Globus pallidus (tissue), 1 donor: ENCODE measurements around the gene SNTG2.

ENCODE experiments used
- DNase-seq: peaks from one replicate; pipeline ENCODE4 v3.0.0-alpha.2; 2015; ENCODE audit warnings: low spot score

SNTG2 gene

DNA sequence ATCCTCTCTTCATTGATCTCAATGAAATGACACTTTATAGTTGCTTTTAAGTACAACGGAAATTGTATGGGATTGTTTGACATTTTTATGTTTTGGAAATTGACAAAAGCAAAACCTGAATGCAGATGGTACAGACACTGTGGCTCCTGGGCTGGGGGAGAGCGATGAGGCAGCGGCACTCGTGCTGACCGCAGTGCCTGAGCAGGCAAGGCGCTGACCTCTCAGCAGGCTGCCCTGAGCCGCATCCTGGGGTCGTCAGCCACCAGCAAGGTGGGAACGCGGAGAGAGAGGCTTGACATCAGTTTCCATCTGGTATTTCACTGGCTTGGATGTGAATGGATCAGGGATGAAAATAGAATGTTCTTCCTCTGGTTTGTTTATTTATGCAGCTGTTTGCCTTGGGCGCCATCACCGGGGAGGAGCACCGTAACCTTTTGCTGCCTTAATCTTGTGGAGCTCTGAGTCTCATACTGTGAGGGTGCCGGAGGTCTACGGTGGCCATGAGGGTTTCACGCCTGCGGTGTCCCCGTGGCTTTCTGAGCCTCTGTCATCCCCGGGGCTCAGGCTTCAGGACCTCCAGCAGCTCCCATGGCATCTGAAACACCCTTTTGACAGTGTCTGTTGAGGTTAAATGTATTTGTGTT, 367.8 kb downstream of the SNTG2 start:
- no peak for DNase-seq

DNA sequence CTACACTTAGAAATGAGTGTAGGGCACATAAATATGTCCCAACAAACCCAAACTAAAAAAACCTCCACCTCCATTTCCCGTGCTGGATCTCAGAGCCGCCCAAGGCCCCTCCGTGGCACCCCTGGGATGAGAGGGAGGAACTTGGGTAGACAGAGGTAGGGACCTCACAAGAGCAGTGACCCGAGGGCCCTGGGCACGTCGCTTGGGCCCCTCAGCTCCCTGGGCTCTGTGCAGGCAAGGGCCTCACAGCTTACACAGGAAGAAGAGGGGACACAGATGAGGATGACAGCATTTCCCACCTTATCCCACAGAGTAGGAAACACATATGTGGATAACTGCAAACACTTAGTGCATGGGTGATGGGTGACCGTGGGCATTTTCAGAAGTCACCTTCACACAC, 368.7 kb downstream of the SNTG2 start:
- DNase-seq: no peak

DNA sequence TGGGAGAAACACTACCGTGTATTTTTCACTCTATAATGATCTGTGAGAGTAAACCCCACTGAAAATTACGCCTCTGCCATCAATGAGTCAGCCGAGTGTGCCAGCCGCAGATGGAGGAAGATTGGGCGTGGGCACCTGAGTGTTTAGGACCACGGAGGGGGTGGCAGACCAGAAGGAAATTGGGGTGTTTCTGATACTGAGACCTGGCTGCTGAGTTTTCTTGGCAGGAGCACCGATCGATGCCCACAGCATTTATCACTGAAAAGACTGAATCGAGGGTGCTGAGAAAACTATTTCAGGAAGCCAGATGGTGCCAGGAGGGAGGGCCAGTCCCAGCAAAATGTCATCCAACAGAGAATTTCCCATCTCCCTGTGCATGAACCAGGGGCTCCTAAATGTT, 370.7 kb downstream of the SNTG2 start:
- no peak for DNase-seq

DNA sequence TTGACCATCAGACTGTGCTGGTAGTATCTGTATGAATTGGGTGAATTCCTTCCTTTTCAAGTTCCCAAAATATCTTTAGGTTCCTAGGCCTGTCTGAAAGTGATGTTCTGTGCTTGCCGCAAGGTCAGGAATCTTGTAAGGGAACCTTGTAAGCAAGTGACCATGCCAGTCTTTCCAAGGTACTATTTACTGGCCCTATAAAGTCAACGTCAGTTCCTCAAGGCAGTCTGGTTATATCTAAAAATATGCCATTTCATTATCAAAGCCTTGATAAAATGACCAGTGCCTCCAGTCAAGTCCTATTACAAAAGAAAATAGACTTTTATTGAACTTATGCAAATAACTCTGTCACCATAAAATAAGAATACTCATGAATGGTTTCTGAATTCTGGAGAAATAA, 374.2 kb downstream of the SNTG2 start:
- DNase-seq: no peak

DNA sequence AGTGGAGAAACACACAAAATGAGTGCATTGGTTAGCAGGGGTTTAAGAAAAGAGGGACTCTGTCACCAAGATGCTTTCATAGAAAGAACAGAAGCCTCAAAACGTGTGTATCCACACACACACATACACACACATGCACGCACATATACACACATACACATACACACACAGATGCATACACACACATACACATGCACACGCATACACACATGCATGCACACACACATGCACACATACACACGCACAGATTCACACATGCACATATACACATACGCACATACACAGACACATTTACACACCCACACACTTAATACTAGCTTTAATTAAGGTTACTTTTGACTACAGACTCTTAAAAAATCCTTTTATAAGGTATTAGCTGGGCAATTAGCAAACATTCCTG, 378.0 kb downstream of the SNTG2 start:
- no peak for DNase-seq

DNA sequence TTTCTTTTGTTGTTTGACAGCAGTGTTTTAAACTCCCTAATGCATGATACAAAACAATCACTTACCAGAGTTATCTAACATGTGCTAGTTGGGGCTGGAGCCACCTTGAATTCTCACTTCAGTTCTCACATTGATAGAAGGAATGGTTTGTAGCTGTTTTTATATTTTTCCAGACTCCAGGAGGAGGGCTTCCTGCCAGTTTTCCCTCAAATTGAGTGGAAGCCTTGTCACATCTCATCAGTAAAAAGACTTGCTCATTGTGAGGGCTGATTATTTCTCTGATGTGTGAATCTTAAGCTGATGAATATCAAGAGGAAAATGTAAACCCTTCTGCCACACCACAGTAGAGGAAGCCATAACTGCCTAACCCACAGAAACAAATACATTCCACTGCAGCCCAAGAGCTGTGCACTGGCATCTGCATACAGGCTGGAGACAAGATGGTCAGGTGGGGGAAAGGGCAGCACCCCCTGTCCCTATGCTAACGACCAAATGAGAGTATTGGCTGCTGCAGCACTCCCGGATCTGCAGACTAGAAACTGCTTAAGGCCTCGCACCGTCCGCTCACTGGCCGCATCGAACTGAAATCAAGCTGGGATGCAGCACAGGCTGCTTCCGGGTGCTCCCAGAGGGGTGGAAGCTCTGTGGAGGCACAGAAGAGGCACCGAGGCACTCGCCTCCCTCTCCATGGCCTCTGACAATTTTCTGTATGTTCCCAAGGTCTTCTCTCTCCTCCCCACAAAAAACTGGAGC, 388.9 kb downstream of the SNTG2 start:
- DNase-seq: peak; percentile 31

DNA sequence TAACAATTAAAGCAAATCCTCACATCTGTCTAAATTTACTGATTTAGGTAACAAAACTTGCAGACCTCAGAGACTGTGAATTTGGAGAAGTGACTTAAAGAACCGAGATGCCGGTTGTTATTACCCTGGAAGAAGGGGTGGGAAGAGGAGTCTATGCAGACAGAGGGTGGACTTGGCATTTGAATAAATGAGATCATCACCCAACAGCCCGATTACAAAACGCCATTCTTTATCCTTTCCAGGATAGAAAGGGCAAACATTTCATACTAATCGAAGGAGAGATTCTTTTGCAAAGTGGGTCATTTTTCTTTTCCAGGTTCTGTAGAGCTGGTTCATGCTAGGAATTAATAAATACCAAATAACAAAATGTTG, 389.5 kb downstream of the SNTG2 start:
- DNase-seq: peak; percentile 55

DNA sequence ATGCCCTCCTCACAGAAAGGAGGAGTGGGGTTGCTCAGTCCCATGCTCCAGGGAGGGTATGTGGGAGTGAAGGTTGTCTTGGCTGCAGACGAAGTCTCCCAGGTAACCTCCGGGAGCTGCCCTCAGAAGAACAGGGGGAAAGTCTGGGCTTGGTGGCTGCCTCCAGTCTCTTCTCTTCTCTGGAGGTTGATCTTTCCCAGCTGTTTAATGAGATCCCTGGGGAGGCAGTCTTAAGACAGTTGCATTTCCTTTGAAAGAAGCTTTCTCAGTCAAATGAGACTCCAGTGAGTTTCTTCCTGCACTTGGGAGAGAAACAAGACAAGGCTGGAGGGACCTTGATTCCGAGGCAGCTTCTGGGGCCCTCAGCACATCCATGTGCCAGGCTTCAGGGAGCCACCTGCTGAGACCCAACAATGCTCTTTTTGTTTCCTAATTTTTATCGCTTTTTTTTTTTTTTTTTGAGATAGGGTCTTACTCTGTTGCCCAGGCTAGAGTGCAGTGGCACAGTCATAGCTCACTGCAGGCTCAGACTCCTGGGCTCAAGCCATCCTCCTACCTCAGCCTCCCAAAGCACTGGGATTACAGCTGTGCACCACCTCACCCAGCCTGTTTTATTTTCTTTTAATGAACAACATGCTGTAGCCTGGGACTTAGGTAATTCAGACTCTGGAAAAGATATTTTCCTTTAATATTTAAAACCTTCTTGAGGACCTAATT, 390.9 kb downstream of the SNTG2 start:
- no peak for DNase-seq

DNA sequence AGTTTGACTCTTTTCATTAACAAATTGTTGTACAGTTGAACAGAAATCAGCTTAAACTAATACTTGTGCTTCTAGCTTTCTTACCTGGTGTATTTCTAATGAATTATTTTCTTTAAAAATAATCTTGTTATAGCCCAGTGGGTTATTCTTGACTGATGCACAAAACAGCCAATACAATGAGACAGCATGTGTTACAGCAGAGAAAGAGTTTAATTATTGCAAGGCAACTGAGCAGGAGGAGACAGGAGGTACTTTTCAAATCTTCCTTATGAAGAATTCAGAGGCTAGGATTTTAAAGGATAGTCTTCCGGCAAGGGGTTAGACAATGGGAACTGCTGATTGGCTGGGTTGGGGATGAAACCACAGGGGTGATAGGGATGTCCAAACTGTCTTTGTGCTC, 398.1 kb downstream of the SNTG2 start:
- no peak for DNase-seq

DNA sequence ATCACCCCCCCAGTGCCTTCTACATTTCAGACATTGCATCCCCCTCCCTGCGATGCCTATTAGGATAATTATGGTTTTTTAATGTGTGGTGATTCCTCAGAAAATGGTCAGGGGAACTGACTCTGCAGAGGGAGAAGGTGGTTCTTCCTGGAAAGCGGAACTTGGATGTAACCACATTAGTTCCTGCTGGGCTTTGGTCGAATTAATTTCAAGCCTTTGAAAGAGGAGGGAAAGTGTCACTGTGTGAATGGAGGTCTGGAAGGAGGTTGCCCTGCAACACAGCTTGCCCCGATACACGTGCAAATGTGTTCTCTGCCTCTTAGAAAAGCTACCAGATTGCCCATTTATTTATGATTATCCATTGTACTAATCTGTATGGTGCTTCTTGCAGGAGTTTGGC, 399.5 kb downstream of the SNTG2 start:
- no peak for DNase-seq

DNA sequence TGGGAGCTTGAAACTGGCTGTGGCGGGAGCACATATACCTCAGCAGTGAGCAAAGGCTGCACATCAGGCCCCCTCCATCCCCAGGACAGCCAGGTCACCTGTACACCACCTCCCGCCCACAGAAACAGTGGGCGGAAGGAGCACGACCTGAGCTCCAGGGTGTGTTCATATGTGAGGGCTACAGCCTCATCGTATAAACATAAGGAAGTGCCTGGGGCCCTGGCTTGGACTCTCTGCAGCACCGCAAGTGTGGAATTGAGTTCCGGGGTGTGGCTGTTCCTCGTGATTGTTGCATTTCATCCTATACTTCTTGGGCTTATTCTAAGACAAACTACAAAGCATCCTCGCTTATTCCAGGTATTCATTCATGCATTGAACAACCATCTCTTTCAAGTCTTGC, 402.5 kb downstream of the SNTG2 start:
- no peak for DNase-seq

DNA sequence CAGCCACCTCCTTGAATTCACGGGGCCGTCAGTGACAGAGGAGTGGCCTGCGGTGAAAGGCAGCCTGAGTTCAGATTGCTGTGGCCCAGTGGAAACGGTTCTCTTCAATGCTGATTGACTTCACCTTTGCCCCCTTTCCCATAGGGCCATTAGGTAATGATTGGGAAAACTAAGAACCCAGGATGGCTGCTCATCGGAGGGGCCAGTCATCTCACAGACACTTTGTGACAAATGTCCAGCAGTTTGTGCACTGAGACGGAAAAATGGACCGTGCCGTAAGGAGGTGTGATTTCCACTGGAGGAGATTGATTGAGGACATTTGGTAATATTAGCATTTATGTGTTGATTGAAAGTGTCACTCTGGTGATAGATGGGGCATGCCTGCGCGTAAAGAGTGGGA, 402.9 kb downstream of the SNTG2 start:
- DNase-seq: no peak

DNA sequence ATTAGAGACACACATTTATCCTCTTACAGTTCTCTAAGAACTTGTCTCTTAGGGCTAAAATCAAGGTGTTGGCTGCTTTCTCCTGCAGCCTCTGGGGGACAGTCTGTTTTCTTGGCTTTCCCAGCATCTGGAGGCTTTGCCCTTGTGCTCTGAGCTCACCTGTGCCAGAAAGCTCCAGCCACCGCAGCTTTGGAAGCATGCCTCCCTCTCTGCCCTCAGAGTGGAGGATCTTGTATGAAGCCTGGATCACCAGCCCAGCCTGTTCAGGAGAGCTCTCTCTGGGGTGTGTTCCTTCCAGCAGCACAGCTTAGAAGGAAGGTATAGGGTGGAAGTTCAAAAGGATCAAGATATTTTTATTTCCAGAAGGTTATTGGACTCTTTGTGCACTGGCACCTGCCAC, 409.5 kb downstream of the SNTG2 start:
- no peak for DNase-seq

DNA sequence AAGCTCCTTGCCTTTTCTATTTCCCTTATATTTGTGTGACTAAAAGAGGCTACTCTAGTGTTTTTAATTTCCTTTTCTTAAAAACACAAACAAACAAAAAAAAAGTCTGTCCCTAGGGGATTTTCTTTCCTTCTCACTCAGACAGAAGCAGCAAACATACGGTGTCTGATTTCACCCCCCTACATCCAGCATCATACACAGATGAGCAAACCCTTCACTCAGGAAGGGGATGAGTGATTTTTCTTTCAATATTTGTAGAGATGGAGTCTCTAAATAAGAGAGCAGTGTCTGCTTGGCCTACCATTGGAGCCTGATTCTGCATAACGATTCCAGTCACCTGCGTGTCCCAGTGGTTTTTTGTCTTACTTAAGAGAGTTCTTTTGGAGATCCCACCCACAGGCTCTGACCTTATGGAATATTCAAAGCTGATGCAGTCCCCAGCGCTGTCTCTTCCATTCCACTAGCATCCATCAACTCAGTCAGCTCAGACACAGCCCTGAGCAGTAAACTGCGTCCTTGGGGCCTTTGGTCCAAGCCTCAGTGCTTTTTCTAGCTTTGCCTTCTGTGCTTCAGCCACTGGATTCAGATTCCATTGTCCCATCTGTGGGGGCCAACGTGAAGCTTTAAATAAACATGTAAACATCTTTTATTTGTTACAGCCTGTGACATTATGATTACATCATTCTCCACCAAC, 410.1 kb downstream of the SNTG2 start:
- DNase-seq: no peak

DNA sequence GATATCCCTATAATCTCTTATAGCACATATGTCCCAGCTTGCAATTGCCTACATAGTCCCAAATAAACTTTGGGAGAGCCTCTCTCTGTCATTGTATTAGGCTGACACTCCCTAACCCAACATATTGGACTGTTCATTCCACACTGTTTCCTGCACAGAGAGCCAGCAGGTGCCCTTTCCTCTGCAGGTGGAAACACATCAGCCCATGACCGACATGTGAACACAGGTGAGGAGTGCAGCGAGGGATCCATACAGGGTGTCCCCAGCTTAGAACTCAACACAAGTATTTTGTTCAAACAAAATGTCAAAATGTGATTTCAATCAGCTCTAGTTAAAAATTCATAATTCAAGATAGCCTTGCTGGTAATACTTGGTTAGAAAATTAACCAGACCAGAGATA, 412.7 kb downstream of the SNTG2 start:
- DNase-seq: no peak

DNA sequence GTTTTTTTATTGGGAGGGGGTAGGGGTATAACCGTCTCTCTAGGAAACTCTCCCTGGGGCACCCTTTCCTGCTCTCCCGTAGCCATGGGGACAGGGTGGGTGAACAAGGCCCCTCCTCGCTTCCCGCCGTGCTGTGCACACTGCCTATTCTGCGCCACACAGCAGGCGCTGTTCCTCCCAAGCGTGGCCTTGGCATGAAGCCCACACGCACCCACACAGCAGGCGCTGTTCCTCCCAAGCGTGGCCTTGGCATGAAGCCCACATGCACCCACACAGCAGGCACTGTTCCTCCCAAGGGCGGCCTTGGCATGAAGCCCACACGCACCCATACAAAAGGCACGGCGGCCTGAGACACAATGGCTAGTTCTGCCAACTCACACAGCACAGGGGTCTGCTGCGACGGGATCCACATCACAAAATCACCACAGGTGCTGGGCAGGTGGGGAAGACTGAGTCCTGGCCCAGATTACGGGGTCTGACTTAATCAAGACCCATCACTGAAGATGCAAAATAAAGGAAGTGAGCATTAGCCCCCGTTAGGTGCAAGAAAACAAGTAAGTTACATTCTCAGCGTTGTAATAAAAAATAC, 416.0 kb downstream of the SNTG2 start:
- DNase-seq: peak; percentile 87

DNA sequence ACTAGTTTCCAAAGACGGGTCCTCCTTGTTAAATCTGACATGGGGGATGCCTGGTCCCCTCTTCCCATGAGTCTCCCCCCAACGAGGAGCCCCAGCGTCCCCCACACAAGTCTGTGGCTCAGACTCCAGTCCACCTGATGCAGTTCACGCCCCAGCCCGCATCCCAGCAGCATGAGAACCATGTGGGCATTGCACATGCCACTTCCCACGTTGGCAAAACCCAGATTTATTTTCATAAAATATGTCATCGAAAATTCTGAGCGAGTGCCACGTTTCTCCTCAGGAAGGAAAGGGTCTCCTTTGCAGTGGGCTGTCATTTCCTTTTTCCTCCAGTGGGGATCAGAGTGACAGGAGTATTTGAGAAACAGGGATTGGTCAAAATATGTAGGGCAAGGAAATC, 417.0 kb downstream of the SNTG2 start:
- DNase-seq: peak; percentile 2

DNA sequence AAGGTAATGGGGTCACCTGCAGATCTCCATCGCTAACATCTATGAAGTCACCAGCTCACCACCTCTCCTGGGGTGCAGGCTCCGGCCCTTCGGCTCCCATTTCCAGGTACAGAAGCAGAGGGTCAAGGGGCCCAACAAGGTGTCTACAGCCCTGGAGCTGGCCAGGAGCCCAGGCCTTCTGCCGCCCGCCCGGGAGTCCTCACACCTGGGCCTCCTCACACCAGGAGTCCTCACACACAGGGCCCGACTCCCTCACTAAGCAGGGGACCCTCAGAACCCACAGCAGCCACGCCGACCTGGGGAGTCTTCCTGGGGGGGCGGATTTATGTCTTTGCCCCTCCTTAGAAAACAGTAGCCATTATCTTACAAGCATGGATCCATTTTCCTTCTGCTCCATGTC, 419.3 kb downstream of the SNTG2 start:
- DNase-seq: no peak

DNA sequence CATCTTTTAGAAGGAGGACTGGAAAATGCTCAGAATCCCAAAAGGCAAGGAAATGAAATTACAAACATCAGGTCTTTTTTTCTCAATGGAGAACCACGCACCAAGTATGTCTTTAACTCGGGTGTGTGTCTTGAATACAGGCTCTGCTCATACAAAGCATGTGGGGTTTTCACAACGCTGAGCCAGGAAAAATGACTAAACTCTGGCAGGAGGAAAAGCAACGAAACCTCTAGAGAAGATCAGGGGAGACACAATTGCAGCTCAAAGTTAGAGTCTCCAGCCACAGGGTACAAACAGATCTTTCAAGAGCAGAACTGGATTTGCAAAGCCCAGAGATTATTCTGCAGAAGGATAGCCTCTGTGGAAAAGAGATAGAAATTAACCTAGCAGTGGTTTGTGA, 419.8 kb downstream of the SNTG2 start:
- no peak for DNase-seq

DNA sequence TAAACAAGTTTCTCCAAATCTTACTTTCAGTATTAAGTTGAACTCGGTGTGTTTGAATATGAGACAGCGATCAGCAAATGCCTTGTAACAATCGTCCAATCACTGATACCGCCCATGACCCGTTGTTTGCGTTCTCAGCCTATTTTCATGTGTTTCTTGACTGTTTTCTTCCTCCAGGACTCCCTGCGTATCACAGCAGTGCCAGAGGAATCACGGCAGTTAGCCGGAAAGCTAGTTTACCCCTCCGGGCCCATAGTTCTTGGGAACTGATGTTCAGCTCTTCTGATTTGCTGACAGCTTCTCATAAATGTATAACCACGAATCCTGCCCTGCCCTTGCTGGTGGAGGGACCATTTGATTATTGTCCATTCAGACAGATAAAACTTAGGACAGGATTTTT, 420.4 kb downstream of the SNTG2 start:
- DNase-seq: no peak

DNA sequence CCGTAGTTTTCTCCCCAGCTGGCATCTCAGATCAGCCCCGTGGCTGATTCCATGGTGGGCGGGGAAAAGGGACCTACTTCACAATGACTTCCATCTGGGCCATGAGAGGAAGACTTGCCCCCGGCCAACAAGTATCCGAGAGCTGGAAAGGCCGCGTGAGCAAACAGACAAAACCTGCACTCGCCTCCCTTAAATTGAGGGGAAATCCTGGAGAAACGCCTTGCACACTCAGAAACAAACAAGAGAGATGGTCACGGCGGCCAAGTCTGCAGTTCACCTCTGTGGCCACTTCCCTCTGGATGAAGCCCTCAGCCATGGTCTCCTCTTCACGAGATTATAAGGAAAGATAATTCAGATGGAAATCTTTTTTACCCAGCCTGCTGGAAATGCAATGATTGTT, 423.2 kb downstream of the SNTG2 start:
- no peak for DNase-seq

DNA sequence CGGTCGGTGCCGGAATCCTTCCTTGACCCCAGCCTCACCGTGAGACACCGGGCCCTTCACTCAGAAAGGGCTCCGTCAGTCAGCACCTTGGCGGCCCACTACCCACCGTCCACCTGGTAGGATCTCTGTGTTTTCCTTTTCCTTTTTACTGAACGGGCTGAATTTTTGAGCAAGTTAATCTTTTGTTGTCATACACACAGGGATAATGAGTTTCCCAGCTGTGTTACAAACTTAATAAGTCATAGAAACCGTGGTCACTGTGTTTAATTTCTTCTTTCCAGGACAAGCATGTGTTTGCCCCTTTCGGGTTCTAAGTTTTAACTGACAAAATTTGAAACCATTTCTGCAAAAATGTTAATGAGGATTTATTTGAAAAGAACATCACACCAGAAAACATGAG, 423.6 kb downstream of the SNTG2 start:
- DNase-seq: no peak
